HG03066 (cell line): ENCODE results near the gene SON.

Experiments
- ATAC-seq: cut with Tn5 transposase; IDR thresholded peaks from one replicate; pipeline ENCODE4 v1.9.1; 2021; ENCODE audit warnings: low read depth; ENCODE audit not compliant: unreplicated experiment

SON gene

GRCh38 chr21:33544451-33545195 lies 1.8 kb downstream of the SON start:
- no peak for ATAC-seq

- ATAC-seq = no peak
Measured at GRCh38 chr21:33546086-33546485, 3.2 kb downstream of the SON start.

- no peak for ATAC-seq
Measured at GRCh38 chr21:33549848-33550771, 7.3 kb downstream of the SON start.

GRCh38 chr21:33550772-33551660 lies 8.2 kb downstream of the SON start:
- no peak for ATAC-seq

GRCh38 chr21:33551664-33552063 lies 8.8 kb downstream of the SON start:
- no peak for ATAC-seq

- no peak for ATAC-seq
Measured at GRCh38 chr21:33552093-33552998, 9.5 kb downstream of the SON start.

- ATAC-seq = no peak
Measured at GRCh38 chr21:33552999-33553598, 10.3 kb downstream of the SON start.

- no peak for ATAC-seq
Measured at GRCh38 chr21:33554236-33554981, 11.6 kb downstream of the SON start.

- ATAC-seq = no peak
Measured at GRCh38 chr21:33554982-33555344, 12.1 kb downstream of the SON start.

GRCh38 chr21:33557447-33557846 lies 14.6 kb downstream of the SON start:
- ATAC-seq = no peak

GRCh38 chr21:33558777-33559421 lies 16.1 kb downstream of the SON start:
- no peak for ATAC-seq

GRCh38 chr21:33559813-33560212 lies 17.0 kb downstream of the SON start:
- ATAC-seq = no peak

- ATAC-seq = no peak
Measured at GRCh38 chr21:33560965-33561364, 18.1 kb downstream of the SON start.

GRCh38 chr21:33561373-33561772 lies 18.5 kb downstream of the SON start:
- ATAC-seq = no peak

- ATAC-seq = no peak
Measured at GRCh38 chr21:33562389-33562788, 19.6 kb downstream of the SON start.

- ATAC-seq = no peak
Measured at GRCh38 chr21:33566514-33566913, 23.7 kb downstream of the SON start.

- no peak for ATAC-seq
Measured at GRCh38 chr21:33567914-33568313, 25.1 kb downstream of the SON start.

- ATAC-seq = no peak
Measured at GRCh38 chr21:33568448-33568847, 25.6 kb downstream of the SON start.
